Astrocyte (in vitro differentiated cells and primary cell): ENCODE data around the gene STK11IP.

Experiments used
- EZH2 ChIP-seq: IDR thresholded peaks from 2 replicates; pipeline ENCODE4 v1.6.1; 2012; ENCODE audit warnings: mild to moderate bottlenecking, low read length, inconsistent platforms; ENCODE audit not compliant: insufficient read depth
- TF ChIP-seq, protein P1 (sequence below): IDR thresholded peaks from 2 replicates; pipeline ENCODE4 v1.5.1; 2011; ENCODE audit warnings: low read depth, mild to moderate bottlenecking, inconsistent platforms, low read length, moderate library complexity; ENCODE audit not compliant: insufficient read depth

DNA sequence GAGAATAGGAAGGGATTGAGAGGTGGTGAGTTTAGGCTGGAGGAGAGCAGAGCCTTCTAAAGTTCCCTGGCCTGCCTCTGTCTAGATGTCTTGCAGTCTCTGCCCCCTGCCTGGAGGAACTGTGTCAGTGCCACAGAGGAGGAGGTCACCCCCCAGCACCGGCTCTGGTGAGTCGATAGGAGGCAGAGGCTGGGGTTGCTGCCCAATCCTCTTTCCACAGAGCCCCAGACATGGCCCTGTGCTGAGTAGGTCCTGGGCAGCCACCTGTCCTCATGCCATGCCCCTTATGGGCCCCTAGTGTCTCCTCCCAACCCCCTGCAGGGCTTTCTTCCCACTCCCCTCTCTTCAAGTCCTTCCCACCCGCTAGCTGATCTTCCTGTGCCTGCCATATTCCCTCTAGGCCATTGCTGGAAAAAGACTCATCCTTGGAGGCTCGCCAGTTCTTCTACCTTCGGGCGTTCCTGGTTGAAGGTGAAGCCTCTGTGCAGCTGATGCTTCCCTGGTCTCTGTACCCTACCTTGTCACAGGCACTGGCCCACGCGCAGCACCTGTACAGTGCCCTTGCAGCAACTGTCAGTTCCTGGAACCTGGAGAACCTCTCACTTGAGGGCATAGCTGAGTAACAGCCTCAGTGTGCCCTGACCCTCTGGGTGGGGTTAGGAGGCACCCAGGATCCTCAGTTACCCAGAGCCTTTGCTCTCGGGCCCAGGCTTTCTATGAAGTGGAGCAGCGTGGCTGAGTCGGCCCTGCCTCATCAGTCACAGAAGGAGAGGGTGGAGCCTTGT lies 16.6 kb downstream of the STK11IP start:
- TF ChIP-seq, protein P1, sequence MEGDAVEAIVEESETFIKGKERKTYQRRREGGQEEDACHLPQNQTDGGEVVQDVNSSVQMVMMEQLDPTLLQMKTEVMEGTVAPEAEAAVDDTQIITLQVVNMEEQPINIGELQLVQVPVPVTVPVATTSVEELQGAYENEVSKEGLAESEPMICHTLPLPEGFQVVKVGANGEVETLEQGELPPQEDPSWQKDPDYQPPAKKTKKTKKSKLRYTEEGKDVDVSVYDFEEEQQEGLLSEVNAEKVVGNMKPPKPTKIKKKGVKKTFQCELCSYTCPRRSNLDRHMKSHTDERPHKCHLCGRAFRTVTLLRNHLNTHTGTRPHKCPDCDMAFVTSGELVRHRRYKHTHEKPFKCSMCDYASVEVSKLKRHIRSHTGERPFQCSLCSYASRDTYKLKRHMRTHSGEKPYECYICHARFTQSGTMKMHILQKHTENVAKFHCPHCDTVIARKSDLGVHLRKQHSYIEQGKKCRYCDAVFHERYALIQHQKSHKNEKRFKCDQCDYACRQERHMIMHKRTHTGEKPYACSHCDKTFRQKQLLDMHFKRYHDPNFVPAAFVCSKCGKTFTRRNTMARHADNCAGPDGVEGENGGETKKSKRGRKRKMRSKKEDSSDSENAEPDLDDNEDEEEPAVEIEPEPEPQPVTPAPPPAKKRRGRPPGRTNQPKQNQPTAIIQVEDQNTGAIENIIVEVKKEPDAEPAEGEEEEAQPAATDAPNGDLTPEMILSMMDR = no peak
- no peak for TF ChIP-seq EZH2
